ENCODE measurements around the gene TPP2. TPM values are rescaled to one million over a fixed set of nuclear protein-coding genes. Genes with fewer than 3 reads are reported as not detected.

TPP2 gene
- total RNA-seq, 1 donor from 2014 or later, result 61.1 TPM

DNA sequence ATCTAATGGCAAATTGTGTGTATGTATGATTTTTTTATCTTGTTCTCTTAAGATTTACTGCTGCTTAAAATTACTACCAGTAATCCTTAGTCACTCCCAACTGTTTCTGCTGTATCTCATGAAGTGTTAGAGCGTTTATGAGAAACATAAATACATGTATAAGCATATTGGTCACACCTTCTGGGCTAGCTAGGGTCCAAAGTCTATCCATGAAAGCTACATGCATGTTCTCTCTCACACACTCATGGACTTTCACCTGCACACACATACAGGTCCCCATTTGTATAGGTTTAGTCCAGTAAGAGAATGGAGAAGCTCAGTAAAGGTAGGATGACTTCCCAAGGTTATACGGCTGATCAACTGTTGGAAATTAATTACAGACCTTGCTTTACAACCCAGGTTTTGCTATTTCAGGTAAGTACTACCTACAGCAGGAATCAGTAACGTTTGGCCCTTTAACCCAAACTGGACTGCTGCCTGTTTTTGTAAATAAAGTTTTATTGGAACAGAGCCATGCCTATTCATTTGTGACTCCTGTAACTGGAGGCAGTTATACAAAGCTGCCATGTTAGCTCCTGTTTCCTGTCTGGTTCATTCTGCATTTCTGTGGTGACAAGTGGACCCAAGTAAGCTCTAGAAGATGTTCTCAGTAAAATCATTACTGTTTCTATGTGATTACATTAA is 82.8 kb downstream of the TPP2 start:
- no peak for DNase-seq (ENCODE audit: low read depth)
- no peak overlapping the region for H3K4me3 ChIP-seq (ENCODE audit: low read depth, low read length)
- TF ChIP-seq, protein P1, sequence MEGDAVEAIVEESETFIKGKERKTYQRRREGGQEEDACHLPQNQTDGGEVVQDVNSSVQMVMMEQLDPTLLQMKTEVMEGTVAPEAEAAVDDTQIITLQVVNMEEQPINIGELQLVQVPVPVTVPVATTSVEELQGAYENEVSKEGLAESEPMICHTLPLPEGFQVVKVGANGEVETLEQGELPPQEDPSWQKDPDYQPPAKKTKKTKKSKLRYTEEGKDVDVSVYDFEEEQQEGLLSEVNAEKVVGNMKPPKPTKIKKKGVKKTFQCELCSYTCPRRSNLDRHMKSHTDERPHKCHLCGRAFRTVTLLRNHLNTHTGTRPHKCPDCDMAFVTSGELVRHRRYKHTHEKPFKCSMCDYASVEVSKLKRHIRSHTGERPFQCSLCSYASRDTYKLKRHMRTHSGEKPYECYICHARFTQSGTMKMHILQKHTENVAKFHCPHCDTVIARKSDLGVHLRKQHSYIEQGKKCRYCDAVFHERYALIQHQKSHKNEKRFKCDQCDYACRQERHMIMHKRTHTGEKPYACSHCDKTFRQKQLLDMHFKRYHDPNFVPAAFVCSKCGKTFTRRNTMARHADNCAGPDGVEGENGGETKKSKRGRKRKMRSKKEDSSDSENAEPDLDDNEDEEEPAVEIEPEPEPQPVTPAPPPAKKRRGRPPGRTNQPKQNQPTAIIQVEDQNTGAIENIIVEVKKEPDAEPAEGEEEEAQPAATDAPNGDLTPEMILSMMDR (conservative IDR thresholded peaks at IDR 0.05; ENCODE audit: low read depth, low read length), result no peak

DNA sequence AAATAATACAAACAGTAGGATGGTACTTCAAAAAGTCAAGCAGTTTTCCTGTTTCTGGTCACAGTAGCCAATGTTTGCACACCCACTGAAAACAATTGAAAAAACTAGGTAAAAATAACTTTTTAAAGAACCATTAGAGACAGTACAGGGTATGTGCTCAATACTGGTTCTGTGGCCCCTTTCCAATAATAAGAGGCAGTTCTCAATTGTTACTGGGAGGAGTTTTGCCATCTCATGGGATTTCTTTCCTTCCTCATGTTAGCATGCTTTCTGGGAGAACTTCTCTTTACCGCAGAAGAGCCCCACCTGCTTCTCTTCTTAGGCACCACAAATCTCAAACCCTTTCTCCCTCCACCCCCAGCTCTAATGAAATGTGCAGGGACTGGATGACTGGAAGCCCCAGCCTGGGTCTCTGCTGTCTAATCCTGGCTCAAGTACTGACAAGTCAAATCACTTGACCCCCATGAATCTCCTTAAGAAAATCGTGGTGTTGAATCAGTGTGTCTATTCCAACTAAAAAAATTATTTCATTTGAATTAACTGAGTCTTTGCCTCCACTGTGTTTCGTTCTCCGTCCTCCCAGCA is 83.4 kb downstream of the TPP2 start:
- no peak overlapping the region for H3K4me3 ChIP-seq (ENCODE audit: low read depth, low read length)
- TF ChIP-seq, protein P1 (conservative IDR thresholded peaks at IDR 0.05; ENCODE audit: low read depth, low read length), result no peak
- DNase-seq (ENCODE audit: low read depth), result no peak

DNA sequence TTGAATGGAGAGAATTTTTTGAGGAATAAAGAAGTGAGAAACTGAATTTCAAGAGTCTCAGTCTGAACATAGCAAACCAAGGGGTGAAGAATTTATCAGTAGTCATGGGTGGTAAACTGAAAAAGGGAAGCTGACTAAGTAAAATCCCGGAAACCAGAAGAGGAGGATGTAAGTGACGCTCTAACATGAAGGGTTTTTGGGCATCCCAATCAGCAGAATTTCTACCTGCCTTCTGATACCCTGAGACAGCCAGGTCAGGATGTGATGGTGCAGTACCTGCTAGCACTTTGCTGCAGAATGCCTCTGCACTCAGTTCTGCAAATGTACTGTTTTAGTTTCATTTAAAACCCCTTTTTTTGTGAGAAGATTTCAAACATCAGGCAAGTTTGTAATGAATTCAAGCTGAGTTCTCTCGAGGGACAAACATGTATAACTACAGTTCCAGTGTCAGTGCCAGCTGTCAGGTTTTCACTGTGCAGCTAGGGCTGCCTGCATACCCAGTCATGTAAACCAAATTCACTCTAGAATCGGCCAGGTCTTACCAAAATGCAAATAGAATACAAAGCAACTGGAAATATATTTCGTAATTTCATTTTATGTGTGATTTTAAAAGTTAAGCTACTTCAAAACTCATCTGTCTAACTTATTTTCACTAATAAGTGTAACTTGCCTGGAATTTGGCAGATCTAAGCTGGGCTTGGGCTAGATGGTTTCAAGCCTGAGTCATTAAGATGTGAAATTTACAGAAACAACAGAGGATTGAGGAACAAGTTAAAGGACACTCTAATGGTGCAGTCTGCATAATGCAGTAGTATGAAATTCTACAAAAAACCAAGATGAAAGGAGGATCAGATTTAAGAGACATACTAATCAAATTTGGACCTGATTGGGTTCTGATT is 84.3 kb downstream of the TPP2 start:
- no peak for DNase-seq (ENCODE audit: low read depth)

DNA sequence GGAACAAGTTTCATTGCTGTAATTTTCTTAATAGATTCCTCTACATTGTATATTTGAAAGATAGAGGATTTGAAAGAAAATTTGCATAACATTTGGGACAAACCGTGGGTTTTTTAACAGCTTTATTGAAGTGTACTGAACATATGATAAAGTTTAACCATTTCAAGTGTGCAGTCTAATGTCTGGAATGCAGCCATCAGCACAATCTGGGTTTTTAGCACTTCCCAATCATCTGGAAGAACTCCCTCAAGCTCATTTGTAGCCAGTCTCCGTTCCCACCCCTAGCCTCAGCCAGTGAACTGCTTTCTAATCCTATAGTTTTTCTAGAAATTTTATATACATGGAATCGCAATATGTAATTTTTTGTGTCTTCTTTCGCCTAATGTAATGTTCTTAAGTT is 85.4 kb downstream of the TPP2 start:
- no peak for DNase-seq (ENCODE audit: low read depth)
- H3K4me3 ChIP-seq (ENCODE audit: low read depth, low read length), result no peak overlapping the region
- TF ChIP-seq, protein P1 (conservative IDR thresholded peaks at IDR 0.05; ENCODE audit: low read depth, low read length), result no peak

More for the DNA sequence above, 84.3 kb downstream of the TPP2 start:
- H3K4me3 ChIP-seq (ENCODE audit: low read depth, low read length), result no peak overlapping the region
- TF ChIP-seq, protein P1 (conservative IDR thresholded peaks at IDR 0.05; ENCODE audit: low read depth, low read length), result no peak

- TF ChIP-seq, protein P1 (conservative IDR thresholded peaks at IDR 0.05; ENCODE audit: low read depth, low read length), result no peak
- no peak overlapping the region for H3K4me3 ChIP-seq (ENCODE audit: low read depth, low read length)
- DNase-seq (ENCODE audit: low read depth), result no peak
Observed at GRCh38 chr13:102682727-102683126, 85.9 kb downstream of the TPP2 start.

- DNase-seq (ENCODE audit: low read depth), result no peak
- no peak overlapping the region for H3K4me3 ChIP-seq (ENCODE audit: low read depth, low read length)
- TF ChIP-seq, protein P1 (conservative IDR thresholded peaks at IDR 0.05; ENCODE audit: low read depth, low read length), result no peak
Observed at GRCh38 chr13:102683637-102684036, 86.9 kb downstream of the TPP2 start.

All from epithelial cell of proximal tubule (primary cell).